Esophagus squamous epithelium (tissue), 5 donors: ENCODE data around the gene SULT1A2. TPM values are rescaled to one million over a fixed set of nuclear protein-coding genes. Genes with fewer than 3 reads are reported as not detected.
"Not testable (repeated sequence)": the region's sequence is repeated elsewhere in the genome, so short reads cannot be mapped to it uniquely, and the experiment has no call there.

Experiments used
- DNase-seq: peaks from one replicate; lab custom pipeline; 2025; lab: John Stamatoyannopoulos, UW
- H3K27ac ChIP-seq, 4 donors: fragments of 200-600 bp; sonication (generic); one replicate each; pipeline ENCODE4 v1.5.1; 2016 to 2019; ENCODE audit warnings: mild to moderate bottlenecking in 1 of 4
- H3K27me3 ChIP-seq, 4 donors: fragments of 200-600 bp; sonication (generic); 1 replicate in 3 of 4; 2 replicates in 1 of 4; pipeline versions ENCODE4 v1.5.1 to v1.6.0; 2017 to 2021; ENCODE audit warnings: antibody characterized with exemption in 1 of 4
- H3K36me3 ChIP-seq, 3 donors: fragments of 200-600 bp; sonication (generic); one replicate each; pipeline ENCODE4 v1.5.1; 2016 to 2019
- H3K4me1 ChIP-seq, 3 donors: fragments of 200-600 bp; sonication (generic); one replicate each; pipeline ENCODE4 v1.5.1; 2017 to 2019
- H3K4me3 ChIP-seq, 4 donors: fragments of 200-600 bp; sonication (generic); 1 replicate in 3 of 4; 2 replicates in 1 of 4; pipeline ENCODE4 v1.5.1; 2016 to 2019; ENCODE audit warnings: mild to moderate bottlenecking in 2 of 4, moderate library complexity in 1 of 4
- H3K9me3 ChIP-seq, 3 donors: fragments of 200-600 bp; sonication (generic); one replicate each; pipeline ENCODE4 v1.5.1; 2016 to 2019
- POLR2A ChIP-seq, 4 donors: fragments of 450-650 bp; IDR thresholded peaks; one replicate each; pipeline ENCODE4 v1.6.1; 2017; ENCODE audit warnings: antibody characterized with exemption in 4 of 4, mild to moderate bottlenecking in 4 of 4, moderate library complexity in 3 of 4
- WGBS, 2 donors: methylation state at CpG; one replicate each; pipeline ENCODE4 v1.1.5; 2018; 5-methylcytosine and 5-hydroxymethylcytosine counted together
- intact Hi-C: fragments of 100-400 bp; cut with DNase I; formaldehyde crosslinking; loops from one replicate; pipeline ENCODE4 v1.15.0; 2022
- total RNA-seq, 4 donors: library from RNA; depleted of rRNA; stranded (reverse); fragments of >200 nt; gene quantifications; one replicate each; pipeline ENCODE4 v1.1.0, GENCODE V29; 2016
- TF ChIP-seq, protein P1 (sequence below), 6 experiments: fragments of 450-650 bp in 4 of 6; fragments of 200-600 bp in 2 of 6; sonication (generic) in 2 of 6; IDR thresholded peaks; one replicate each; pipeline ENCODE4 v1.5.1; 2016 to 2019; ENCODE audit warnings: antibody characterized with exemption in 6 of 6, mild to moderate bottlenecking in 4 of 6, moderate library complexity in 4 of 6
- donor health status: DM: yes; HTN: yes; CAD: no.

SULT1A2 gene
- under 1 TPM in 3 of 4 donors, not detected in 1; 0.26 to 0.49 (median 0.38) TPM for total RNA-seq

DNA sequence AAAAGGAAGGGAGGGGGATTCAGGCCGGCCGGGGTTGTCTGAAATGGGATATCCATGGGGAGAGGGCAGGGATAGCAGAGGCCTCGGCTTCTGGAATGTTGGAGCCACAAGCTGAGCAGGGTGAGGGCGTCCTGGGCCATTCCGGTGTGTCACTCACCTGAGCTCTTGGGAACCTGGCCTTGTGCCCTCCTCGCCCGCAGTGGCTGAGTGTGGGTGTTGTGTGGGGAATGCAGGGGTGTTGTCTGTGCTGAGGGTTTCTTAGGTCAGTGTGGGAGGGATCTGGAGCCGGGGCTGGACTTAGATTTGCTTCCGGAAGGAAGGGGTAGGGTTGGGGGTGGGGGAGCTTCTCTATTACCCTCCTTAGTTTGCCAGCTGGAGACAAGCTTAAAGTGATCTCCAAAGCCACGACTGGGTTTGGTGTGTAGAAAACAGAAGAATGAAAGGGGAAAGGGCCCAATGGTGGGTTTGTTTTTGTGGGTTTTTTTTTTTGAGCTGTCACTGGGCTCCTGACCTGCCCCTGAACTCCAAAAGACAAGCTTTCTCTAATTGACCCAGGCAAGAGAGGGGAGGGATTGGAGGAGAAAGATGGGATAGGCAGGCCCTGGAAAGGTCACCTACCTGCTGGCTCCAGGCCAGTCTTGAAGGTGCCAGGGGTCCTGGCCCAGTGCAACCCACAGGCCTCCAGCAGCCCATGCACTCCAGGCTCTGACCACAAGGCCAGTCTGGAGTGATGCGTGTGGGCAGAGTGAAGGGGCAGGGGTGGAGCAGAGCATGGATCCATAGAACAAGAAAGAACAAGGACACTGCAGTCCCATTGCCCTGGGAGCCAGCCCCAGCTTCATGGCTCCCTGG is at the start of gene SULT1A2:
Gene SULT1A2 (minus strand): TSS at position 211 of the 852 bp plus-strand sequence. CDS start 1,120 bp downstream, outside the sequence.
- no peak for TF ChIP-seq POLR2A (IDR thresholded peaks at IDR 0.05)
- TF ChIP-seq, protein P1, sequence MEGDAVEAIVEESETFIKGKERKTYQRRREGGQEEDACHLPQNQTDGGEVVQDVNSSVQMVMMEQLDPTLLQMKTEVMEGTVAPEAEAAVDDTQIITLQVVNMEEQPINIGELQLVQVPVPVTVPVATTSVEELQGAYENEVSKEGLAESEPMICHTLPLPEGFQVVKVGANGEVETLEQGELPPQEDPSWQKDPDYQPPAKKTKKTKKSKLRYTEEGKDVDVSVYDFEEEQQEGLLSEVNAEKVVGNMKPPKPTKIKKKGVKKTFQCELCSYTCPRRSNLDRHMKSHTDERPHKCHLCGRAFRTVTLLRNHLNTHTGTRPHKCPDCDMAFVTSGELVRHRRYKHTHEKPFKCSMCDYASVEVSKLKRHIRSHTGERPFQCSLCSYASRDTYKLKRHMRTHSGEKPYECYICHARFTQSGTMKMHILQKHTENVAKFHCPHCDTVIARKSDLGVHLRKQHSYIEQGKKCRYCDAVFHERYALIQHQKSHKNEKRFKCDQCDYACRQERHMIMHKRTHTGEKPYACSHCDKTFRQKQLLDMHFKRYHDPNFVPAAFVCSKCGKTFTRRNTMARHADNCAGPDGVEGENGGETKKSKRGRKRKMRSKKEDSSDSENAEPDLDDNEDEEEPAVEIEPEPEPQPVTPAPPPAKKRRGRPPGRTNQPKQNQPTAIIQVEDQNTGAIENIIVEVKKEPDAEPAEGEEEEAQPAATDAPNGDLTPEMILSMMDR (IDR thresholded peaks at IDR 0.05) = no peak
- no peaks in the 10 kb centered on the region for H3K9me3 ChIP-seq
- no peak for DNase-seq
- peaks cover 0 to 10% (median 0%) of the 10 kb centered on the region in 3 donors for H3K36me3 ChIP-seq
- H3K27ac ChIP-seq = peak within 1 kb of the TSS in 1 of 4 donors; percentile 26
- H3K27me3 ChIP-seq = peaks cover 0 to 5% (median 0%) of the 10 kb centered on the region in 4 donors
- WGBS, 2 donors = 18 to 25% methylated on average over 9 to 10 of the region's 11 CpGs
- H3K4me3 ChIP-seq = no peak within 1 kb of the TSS
- H3K4me1 ChIP-seq = peaks cover 0 to 7% (median 5%) of the 10 kb centered on the region in 3 donors
- intact Hi-C loops = no loop called here

DNA sequence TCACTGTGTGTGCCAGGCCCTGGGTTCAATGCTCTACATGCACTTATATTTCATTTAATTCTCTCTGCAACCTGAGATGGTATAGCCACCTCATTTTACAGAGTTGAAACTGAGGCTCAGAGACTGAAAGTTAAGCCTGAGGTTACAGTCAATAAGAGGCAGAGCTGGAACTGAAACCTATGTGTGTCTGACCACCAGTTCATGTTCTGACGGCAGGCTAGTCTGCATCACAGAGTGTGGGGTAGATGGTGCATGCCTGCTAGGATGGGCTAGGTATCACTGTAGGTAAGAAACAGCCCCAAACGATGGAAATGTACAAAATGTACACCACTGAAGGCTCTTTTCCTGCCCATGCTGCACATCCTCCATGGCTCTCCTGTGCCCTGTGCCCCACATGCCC is 43.1 kb upstream of the SULT1A2 start:
- 55% methylated on average over 2 of the region's 2 CpGs; no CpG with 5 or more reads in 1 of the 2 donors for WGBS, 2 donors
- H3K27me3 ChIP-seq, H3K9me3 ChIP-seq, DNase-seq, H3K4me3 ChIP-seq, H3K36me3 ChIP-seq, intact Hi-C loops, H3K27ac ChIP-seq: not testable (repeated sequence)
- H3K4me1 ChIP-seq = peaks cover 0 to 13% (median 0%) of the 10 kb centered on the region in 3 donors

DNA sequence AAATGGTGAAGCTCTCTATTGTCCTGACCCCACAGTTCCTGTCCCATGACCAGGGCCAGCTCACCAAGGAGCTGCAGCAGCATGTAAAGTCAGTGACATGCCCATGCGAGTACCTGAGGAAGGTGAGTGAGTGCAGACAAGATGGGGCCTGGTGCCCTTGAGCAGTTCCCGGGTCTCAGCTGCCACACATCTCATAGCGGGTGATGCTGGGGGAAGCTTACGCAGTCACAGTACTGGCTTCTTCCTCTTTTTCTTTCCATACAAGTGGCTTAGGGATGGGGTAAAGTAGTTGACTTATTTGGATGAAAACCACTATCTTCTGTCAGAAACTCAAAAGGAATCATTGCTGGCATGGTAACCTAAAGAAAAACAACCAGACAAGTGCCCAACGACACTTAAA is 41.5 kb upstream of the SULT1A2 start:
- intact Hi-C loops, DNase-seq, H3K4me3 ChIP-seq, H3K9me3 ChIP-seq, H3K27me3 ChIP-seq, H3K36me3 ChIP-seq, H3K27ac ChIP-seq: not testable (repeated sequence)
- peaks cover 0 to 13% (median 0%) of the 10 kb centered on the region in 3 donors for H3K4me1 ChIP-seq
- WGBS, 2 donors = 0% methylated on average over 2 of the region's 5 CpGs; no CpG with 5 or more reads in 1 of the 2 donors

DNA sequence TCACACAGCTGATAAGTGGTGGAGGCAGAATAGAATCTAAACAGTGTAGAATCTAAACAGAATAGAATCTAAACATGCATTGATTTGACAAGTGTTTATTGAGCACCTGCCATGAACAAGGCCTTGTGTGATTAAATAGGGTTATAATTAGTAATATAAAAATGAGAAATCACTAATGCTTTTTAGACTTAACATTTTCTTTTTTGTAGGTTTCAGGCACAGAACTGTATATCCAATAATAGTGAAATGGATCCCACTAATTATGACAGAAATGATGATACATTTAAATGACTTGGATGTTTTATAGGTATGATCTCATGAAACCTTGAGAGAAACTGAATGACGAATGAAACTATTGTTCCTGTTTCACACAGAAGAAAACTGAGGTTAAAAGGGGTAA is 40.9 kb upstream of the SULT1A2 start, which contains the start of gene NPIPB8:
Gene NPIPB8 (plus strand): TSS at position 301 of the 400 bp plus-strand sequence. CDS start 296 bp downstream, outside the sequence.
- H3K36me3 ChIP-seq, H3K9me3 ChIP-seq, DNase-seq, H3K4me3 ChIP-seq, intact Hi-C loops, H3K27me3 ChIP-seq, H3K27ac ChIP-seq: not testable (repeated sequence)
- 13 to 29% methylated on average over 1 of the region's 1 CpG for WGBS, 2 donors
- H3K4me1 ChIP-seq = peaks cover 0 to 13% (median 0%) of the 10 kb centered on the region in 3 donors

DNA sequence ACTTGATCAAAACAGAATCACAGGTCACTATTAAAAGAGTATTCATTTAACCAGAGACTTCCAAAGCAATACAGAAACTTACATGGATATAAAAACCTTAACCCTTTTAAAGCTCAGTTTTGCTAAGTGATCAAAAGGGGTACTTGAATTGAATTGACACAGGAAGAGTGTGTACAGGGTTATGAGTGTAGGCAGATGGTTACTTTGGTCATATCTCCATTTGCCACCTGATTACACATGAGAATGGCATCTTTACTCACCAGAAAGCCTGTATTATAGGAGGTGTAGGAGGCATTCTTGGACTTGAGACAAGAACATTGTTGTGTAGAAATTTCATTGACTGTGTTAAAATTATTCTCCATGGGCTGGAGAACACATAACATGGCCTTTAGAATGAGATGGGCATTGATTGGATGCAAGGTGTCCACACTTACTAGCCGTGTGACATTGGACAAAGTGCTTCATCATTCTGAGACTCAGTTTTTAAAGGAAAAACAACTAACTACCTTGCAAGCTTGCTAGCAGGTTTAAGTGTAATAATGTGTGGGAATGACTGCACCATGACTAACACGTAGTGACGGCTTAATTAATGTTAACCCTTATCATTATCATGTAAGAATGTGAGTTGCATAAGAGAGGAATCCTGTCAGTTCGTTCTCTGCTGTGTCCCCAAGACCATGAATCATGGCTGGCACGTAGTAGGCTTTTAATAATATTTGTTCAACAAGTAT is 39.4 kb upstream of the SULT1A2 start:
- Histone ChIP-seq H3K4me1 (peaks cover 0 to 13% (median 0%) of the 10 kb centered on the region in 3 donors), H3K27ac (peak overlapping the region in 3 of 4 donors; percentile 33 to 59 (median 46))
- DNase-seq, H3K36me3 ChIP-seq, H3K27me3 ChIP-seq, H3K9me3 ChIP-seq, H3K4me3 ChIP-seq, intact Hi-C loops: not testable (repeated sequence)
- WGBS, 2 donors = 29 to 43% methylated on average over 3 to 5 of the region's 5 CpGs

DNA sequence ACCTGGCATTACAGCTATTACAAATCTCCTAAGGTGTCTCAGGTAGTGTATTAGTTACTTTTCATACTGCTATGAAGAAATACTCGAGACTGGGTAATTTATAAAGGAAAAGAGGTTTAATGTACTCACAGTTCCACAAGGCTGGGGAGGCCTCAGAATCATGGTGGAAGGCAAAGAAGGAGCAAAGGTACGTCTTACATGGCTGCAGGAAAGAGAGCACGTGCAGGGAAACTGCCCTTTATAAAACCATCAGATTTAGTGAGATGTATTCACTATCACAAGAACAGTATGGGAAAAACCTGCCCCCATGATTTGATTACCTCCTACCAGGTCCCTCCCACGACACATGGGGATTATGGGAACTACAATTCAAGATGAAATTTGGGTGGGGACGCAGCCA is 34.1 kb upstream of the SULT1A2 start:
- H3K27ac ChIP-seq, H3K36me3 ChIP-seq, H3K27me3 ChIP-seq, DNase-seq, H3K4me1 ChIP-seq, intact Hi-C loops, H3K9me3 ChIP-seq, H3K4me3 ChIP-seq: not testable (repeated sequence)
- WGBS, 2 donors = 74 to 75% methylated on average over 3 to 4 of the region's 5 CpGs

DNA sequence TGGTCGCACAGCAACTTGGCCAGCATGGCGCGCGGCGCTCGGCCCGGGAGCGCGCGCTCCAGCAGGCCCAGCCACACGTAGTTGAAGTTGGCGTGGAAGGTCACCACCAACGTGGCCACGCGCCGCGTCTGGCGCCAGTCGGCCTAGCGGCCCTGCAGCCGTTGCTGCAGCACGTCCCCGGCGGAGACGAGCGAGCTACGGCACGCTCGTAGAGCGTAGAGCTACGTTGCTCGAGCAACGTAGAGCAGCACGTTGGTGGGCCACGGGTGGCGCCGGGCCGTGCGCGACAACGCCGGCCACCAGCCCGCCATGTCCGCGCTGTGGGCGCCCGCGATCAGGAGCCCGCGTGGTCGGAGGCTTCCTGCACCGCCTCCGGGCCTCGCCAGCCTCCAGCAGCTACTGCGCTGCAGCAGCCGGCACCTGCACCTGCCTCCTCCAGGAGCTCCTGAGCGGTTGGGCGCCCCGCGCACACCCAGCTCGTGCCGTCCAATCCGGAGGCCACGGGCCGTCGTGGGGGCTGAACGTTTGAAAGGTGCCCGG is 26.4 kb upstream of the SULT1A2 start:
- DNase-seq = no peak

DNA sequence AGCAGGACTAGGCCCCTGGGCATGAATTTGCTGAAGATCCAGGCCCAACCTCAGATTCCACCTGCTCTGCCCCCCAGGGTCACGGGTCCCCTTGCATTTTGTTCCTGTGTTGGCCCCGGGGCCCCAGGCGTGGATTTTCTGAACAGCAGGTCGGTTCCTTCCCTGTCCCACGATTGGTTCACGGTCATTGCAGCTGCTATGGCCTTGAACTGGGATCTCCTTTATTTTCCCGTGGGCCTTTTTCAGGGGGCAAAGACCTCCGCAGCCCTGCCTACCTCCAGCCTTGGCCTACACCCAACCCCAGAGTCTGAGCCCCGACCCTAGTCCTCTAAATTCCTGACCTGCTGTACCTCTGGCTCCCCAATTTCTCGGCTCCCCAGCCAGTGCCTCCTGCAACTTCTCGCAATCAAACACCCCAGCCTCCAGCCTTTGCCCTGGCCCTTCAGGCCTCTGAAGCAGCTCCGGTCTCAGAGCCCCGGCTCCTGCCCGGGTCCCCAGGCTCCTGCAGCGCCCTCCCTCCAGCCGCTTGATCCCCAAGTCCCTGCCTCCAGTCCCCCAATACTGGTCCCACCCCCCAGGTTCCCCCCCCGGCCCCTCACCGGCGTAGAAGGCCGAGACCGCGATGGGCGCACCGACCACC is 25.8 kb upstream of the SULT1A2 start:
- H3K9me3 ChIP-seq, H3K27me3 ChIP-seq, intact Hi-C loops, DNase-seq, H3K36me3 ChIP-seq: not testable (repeated sequence)
- WGBS, 2 donors = 45 to 53% methylated on average over 11 to 16 of the region's 24 CpGs
- peaks cover 7 to 25% (median 7%) of the 10 kb centered on the region in 3 donors for H3K4me1 ChIP-seq
- H3K4me3 ChIP-seq = peak overlapping the region; percentile 27 to 68 (median 54)
- H3K27ac ChIP-seq = peak overlapping the region; percentile 3 to 50 (median 40)

More for the DNA sequence above, 26.4 kb upstream of the SULT1A2 start:
- intact Hi-C loops = no loop called here
- Histone ChIP-seq H3K4me1 (peaks cover 7 to 25% (median 7%) of the 10 kb centered on the region in 3 donors), H3K36me3 (peaks cover 0 to 4% (median 0%) of the 10 kb centered on the region in 3 donors), H3K4me3 (peak overlapping the region; percentile 27 to 68 (median 54)), H3K27ac (peak overlapping the region; percentile 3 to 50 (median 40)), H3K9me3 (no peaks in the 10 kb centered on the region), H3K27me3 (peaks cover 0 to 7% (median 0%) of the 10 kb centered on the region in 4 donors)
- 0 to 8% methylated on average over 2 to 8 of the region's 68 CpGs for WGBS, 2 donors
- peak in 1 of 4 donors; percentile 35 for TF ChIP-seq POLR2A (IDR thresholded peaks at IDR 0.05)
- TF ChIP-seq, protein P1 (IDR thresholded peaks at IDR 0.05) = peak in 1 of 6 experiments; percentile 19
